ENCODE measurements around the gene HSPA4. TPM values are rescaled to one million over a fixed set of nuclear protein-coding genes. Genes with fewer than 3 reads are reported as not detected.

Gene HSPA4
- total and polyA plus RNA-seq, 2 of the 13 experiments (the other 11 are each of a cell fraction or from before 2014, with no cell fraction given) = 36.6 to 231 TPM

DNA sequence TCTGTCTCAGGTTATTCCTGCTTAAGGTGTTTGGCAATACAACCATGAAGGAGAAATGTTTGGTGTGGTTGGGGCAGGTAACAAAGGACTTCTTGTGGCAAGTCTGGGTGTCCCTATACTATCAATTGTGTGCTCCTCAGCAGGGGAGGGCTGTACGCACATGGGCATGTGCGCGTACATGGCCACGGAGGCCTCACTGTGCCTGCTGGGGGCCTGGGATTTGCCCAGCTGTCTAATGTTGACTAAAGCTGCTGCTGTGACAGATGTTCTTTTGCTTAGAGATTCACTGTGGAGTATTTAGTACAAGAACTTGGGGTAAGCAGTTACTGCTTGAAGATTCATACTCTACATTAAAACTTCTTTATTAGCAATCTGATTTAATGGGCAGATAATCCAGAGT is 97.5 kb downstream of the HSPA4 start:
- H3K27ac ChIP-seq (ENCODE audit: extremely low read length, insufficient read depth, low read length) = no peak overlapping the region
- no peak overlapping the region for H2AFZ ChIP-seq (ENCODE audit: low read length)
- 37% methylated on average over 4 of the region's 4 CpGs for WGBS (ENCODE audit: low lambda C conversion rate)
- no peaks in the 10 kb centered on the region for H3K79me2 ChIP-seq (ENCODE audit: insufficient read depth, low read length)
- FAIRE-seq (no peak), ATAC-seq (no peak), DNase-seq (ENCODE audit: low spot score) (no peak)
- H3K27me3 ChIP-seq (ENCODE audit: control insufficient read depth in 1 of 2, insufficient read depth in 2 of 2, low read length in 2 of 2) = peaks cover 0 to 23% of the 10 kb centered on the region in 2 experiments; a peak in 2 of 5 replicates
- in situ Hi-C loops (cut with HindIII; ENCODE audit: extremely low pct_ligation_motif_present, low pct_unique_long_range_greater_than_20kb) = no loop called here
- H3K36me3 ChIP-seq (replicated peaks in 1 of 2; ENCODE audit: control insufficient read depth in 1 of 2, insufficient read depth in 2 of 2, low read length in 2 of 2) = no peaks in the 10 kb centered on the region
- H4K20me1 ChIP-seq (ENCODE audit: insufficient read depth, low read length) = no peaks in the 10 kb centered on the region
- no peak overlapping the region for H3K4me3 ChIP-seq (replicated peaks in 1 of 3; ENCODE audit: insufficient read depth in 1 of 3, low read depth in 2 of 3, low read length in 3 of 3)
- ChIA-PET POLR2A (no interaction called here), CTCF (ENCODE audit: low intra/inter-chr PET ratio, low total read pairs) (no interaction called here)
- no peak overlapping the region for H3K9ac ChIP-seq (ENCODE audit: insufficient read depth, low read depth, low read length)
- TF ChIP-seq, protein P1, sequence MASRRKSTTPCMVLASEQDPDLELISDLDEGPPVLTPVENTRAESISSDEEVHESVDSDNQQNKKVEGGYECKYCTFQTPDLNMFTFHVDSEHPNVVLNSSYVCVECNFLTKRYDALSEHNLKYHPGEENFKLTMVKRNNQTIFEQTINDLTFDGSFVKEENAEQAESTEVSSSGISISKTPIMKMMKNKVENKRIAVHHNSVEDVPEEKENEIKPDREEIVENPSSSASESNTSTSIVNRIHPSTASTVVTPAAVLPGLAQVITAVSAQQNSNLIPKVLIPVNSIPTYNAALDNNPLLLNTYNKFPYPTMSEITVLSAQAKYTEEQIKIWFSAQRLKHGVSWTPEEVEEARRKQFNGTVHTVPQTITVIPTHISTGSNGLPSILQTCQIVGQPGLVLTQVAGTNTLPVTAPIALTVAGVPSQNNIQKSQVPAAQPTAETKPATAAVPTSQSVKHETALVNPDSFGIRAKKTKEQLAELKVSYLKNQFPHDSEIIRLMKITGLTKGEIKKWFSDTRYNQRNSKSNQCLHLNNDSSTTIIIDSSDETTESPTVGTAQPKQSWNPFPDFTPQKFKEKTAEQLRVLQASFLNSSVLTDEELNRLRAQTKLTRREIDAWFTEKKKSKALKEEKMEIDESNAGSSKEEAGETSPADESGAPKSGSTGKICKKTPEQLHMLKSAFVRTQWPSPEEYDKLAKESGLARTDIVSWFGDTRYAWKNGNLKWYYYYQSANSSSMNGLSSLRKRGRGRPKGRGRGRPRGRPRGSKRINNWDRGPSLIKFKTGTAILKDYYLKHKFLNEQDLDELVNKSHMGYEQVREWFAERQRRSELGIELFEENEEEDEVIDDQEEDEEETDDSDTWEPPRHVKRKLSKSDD (CRISPR knock-in tag; IDR thresholded peaks at IDR 0.05; ENCODE audit: low read depth) = no peak
- TF ChIP-seq CEBPG (CRISPR knock-in tag; IDR thresholded peaks at IDR 0.05) (no peak), ZBTB44 (CRISPR knock-in tag; IDR thresholded peaks at IDR 0.05) (no peak), PAXIP1 (CRISPR knock-in tag; conservative IDR thresholded peaks at IDR 0.05) (no peak), ZNF562 (CRISPR knock-in tag; IDR thresholded peaks at IDR 0.05; ENCODE audit: borderline replicate concordance) (no peak), CENPBD1 (CRISPR knock-in tag; IDR thresholded peaks at IDR 0.05; ENCODE audit: borderline replicate concordance, low read depth) (no peak)
- no TSS peak for BruUV-seq (replicated peaks)
- H3K4me1 ChIP-seq (ENCODE audit: insufficient read depth, low read length) = peaks cover 12% of the 10 kb centered on the region; the same call in 1 of the 2 replicates
- H3K4me2 ChIP-seq (ENCODE audit: low read depth, low read length) = no peak overlapping the region
- intact Hi-C loops (cut with micrococcal nuclease; ENCODE audit: unreplicated experiment) = no loop called here
- H3K9me3 ChIP-seq (ENCODE audit: low read length) = no peaks in the 10 kb centered on the region
